Measurements from ENCODE around the gene ARSG.
"Not testable (repeated sequence)": the region's sequence is repeated elsewhere in the genome, so short reads cannot be mapped to it uniquely, and the experiment has no call there.

ARSG gene

GRCh38 chr17:68329331-68329730, 38.0 kb downstream of the ARSG start:
- TF ChIP-seq, protein P1, sequence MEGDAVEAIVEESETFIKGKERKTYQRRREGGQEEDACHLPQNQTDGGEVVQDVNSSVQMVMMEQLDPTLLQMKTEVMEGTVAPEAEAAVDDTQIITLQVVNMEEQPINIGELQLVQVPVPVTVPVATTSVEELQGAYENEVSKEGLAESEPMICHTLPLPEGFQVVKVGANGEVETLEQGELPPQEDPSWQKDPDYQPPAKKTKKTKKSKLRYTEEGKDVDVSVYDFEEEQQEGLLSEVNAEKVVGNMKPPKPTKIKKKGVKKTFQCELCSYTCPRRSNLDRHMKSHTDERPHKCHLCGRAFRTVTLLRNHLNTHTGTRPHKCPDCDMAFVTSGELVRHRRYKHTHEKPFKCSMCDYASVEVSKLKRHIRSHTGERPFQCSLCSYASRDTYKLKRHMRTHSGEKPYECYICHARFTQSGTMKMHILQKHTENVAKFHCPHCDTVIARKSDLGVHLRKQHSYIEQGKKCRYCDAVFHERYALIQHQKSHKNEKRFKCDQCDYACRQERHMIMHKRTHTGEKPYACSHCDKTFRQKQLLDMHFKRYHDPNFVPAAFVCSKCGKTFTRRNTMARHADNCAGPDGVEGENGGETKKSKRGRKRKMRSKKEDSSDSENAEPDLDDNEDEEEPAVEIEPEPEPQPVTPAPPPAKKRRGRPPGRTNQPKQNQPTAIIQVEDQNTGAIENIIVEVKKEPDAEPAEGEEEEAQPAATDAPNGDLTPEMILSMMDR (IDR thresholded peaks at IDR 0.05; ENCODE audit: low read depth, low read length, missing control alignments): no peak
- no peak overlapping the region for H3K4me3 ChIP-seq (ENCODE audit: low read depth, low read length)
- DNase-seq (ENCODE audit: low read depth): no peak

GRCh38 chr17:68331932-68332331, 40.6 kb downstream of the ARSG start:
- not testable (repeated sequence) for H3K4me3 ChIP-seq (ENCODE audit: low read depth, low read length); DNase-seq (ENCODE audit: low read depth)

GRCh38 chr17:68334393-68334792, 43.1 kb downstream of the ARSG start:
- DNase-seq (ENCODE audit: low read depth): no peak
- TF ChIP-seq, protein P1 (IDR thresholded peaks at IDR 0.05; ENCODE audit: low read depth, low read length, missing control alignments): no peak
- H3K4me3 ChIP-seq (ENCODE audit: low read depth, low read length): no peak overlapping the region

DNA sequence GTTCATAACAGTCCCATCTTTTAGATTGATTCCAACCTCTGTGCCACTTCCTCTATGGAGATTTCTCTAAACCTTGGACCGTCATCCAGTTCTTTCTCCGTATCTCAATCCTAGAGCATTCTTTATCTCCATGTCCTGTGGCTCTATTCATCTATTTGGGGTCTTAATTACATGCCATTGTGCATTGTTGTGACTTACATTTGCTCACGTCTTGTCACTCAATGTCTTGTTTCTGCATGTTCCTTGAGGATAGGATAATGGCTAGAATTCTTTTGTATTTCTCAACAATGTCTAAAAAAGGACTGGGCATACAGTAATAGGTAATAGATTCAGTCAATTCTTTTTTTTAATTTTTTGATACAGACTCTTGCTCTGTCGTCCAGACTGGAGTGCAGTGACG, 50.2 kb downstream of the ARSG start:
- no peak for DNase-seq (ENCODE audit: low read depth)
- H3K4me3 ChIP-seq (ENCODE audit: low read depth, low read length): no peak overlapping the region
- TF ChIP-seq, protein P1 (IDR thresholded peaks at IDR 0.05; ENCODE audit: low read depth, low read length, missing control alignments): no peak

GRCh38 chr17:68343976-68344375, 52.7 kb downstream of the ARSG start:
- TF ChIP-seq, protein P1 (IDR thresholded peaks at IDR 0.05; ENCODE audit: low read depth, low read length, missing control alignments): no peak
- no peak for DNase-seq (ENCODE audit: low read depth)
- no peak overlapping the region for H3K4me3 ChIP-seq (ENCODE audit: low read depth, low read length)

DNA sequence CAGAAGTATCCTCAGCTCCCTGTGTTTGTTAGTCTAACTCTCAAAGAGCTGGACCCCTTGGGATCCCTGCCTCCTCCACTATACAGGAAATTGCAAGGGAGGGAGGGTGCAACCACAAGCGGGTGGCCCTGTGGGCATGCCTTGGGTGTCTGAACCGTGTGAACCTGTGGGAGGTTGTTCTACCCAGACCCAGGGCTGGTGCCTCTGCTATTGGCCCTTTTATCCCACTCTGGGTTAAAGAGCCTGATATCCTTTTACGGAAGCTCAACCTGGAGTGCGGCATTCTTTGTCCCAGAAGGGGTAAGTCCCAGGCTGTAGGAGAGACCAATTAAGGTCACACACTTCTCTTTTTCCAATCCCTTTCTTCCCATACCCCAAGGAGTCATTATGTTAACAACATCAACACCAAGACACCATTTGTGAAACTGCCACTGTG, 53.4 kb downstream of the ARSG start:
- TF ChIP-seq, protein P1 (IDR thresholded peaks at IDR 0.05; ENCODE audit: low read depth, low read length, missing control alignments): no peak
- DNase-seq (ENCODE audit: low read depth): no peak
- no peak overlapping the region for H3K4me3 ChIP-seq (ENCODE audit: low read depth, low read length)

- TF ChIP-seq, protein P1 (IDR thresholded peaks at IDR 0.05; ENCODE audit: low read depth, low read length, missing control alignments): no peak
- DNase-seq (ENCODE audit: low read depth): peak; percentile 65
- peak overlapping the region; percentile 1 for H3K4me3 ChIP-seq (ENCODE audit: low read depth, low read length)
Measured at GRCh38 chr17:68346448-68346847, 55.2 kb downstream of the ARSG start.

Measured in GM12864 (cell line).